DND-41 (cell line): ENCODE data around the gene FTSJ3.
A peak's percentile ranks its signal among the peaks of the same experiment; 100 is the strongest.

Source experiments
- ATAC-seq: fragments of 200-7000 bp; cut with Tn5 transposase; 3 replicates; pipeline ENCODE4 v1.9.1; 2021; ENCODE audit warnings: low read depth; ENCODE audit not compliant: insufficient read depth
- DNase-seq: peaks from one replicate; pipeline ENCODE4 v3.0.0-alpha.2; 2020
- H2AFZ ChIP-seq: 2 replicates; pipeline ENCODE4 v1.6.0; 2012; ENCODE audit warnings: low read depth, low read length
- H3K27ac ChIP-seq: 2 replicates; pipeline ENCODE4 v1.5.1; 2012; ENCODE audit warnings: low read length, inconsistent platforms
- H3K27me3 ChIP-seq: fragments of 200-600 bp; sonication (generic); 2 replicates; pipeline ENCODE4 v1.6.0; 2012; ENCODE audit warnings: low read length, mild to moderate bottlenecking, inconsistent platforms; ENCODE audit not compliant: insufficient read depth, poor library complexity
- H3K36me3 ChIP-seq: 2 replicates; pipeline ENCODE4 v1.5.1; 2012; ENCODE audit warnings: low read length, inconsistent platforms; ENCODE audit not compliant: insufficient read depth
- H3K4me1 ChIP-seq: 2 replicates; pipeline ENCODE4 v1.5.1; 2012; ENCODE audit warnings: mild to moderate bottlenecking, low read length; ENCODE audit not compliant: insufficient read depth
- H3K4me2 ChIP-seq: 2 replicates; pipeline ENCODE4 v1.6.0; 2012; ENCODE audit warnings: mild to moderate bottlenecking, moderate library complexity, low read length, inconsistent platforms; ENCODE audit not compliant: insufficient read depth
- H3K4me3 ChIP-seq, 2 experiments: fragments of 200-600 bp in 1 of 2; shearing (Covaris generic) in 1 of 2; 2 replicates each; pipeline ENCODE4 v1.5.1; 2012 to 2016; ENCODE audit warnings: inconsistent platforms in 2 of 2, low read length in 2 of 2, mild to moderate bottlenecking in 2 of 2, low read depth in 1 of 2, moderate library complexity in 1 of 2
- H3K79me2 ChIP-seq: 2 replicates; pipeline ENCODE4 v1.6.0; 2012; ENCODE audit warnings: low read length, inconsistent platforms; ENCODE audit not compliant: insufficient read depth
- H3K9ac ChIP-seq: 2 replicates; pipeline ENCODE4 v1.6.0; 2012; ENCODE audit warnings: low read depth, mild to moderate bottlenecking, inconsistent platforms, low read length, moderate library complexity
- H3K9me3 ChIP-seq: 2 replicates; pipeline ENCODE4 v1.5.1; 2012; ENCODE audit warnings: low read length, moderate library complexity, mild to moderate bottlenecking, inconsistent platforms; ENCODE audit not compliant: insufficient read depth, severe bottlenecking
- H4K20me1 ChIP-seq: 2 replicates; pipeline ENCODE4 v1.6.0; 2012; ENCODE audit warnings: low read length; ENCODE audit not compliant: insufficient read depth
- EZH2 ChIP-seq: IDR thresholded peaks from 3 replicates; pipeline ENCODE4 v1.6.1; 2012; ENCODE audit warnings: borderline replicate concordance, low read depth, mild to moderate bottlenecking, moderate library complexity, low read length, inconsistent platforms; ENCODE audit not compliant: severe bottlenecking
- TF ChIP-seq, protein P1 (sequence below): IDR thresholded peaks from 2 replicates; pipeline ENCODE4 v1.5.1; 2012; ENCODE audit warnings: borderline replicate concordance, low read length, moderate library complexity, mild to moderate bottlenecking; ENCODE audit not compliant: poor library complexity, severe bottlenecking; ENCODE audit errors: extremely low read depth

FTSJ3 gene

DNA sequence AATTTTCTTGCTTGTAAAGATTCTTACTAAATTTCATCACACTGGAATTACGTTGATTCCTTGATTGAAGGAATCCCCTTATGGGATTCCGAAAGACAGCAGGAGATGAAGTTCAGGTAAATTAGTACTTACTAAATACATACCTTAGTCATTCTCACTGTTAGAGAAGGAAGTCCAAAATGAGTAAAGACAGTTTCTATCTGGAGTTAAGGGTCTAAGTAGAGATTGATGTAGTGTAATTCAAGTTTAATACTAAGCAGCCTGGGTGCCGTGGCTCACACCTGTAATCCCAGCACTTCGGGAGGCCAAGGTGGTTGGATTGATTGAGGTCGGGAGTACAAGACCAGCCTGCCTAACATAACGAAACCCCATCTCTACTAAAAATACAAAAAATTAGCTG is 43.9 kb downstream of the FTSJ3 start:
- Histone ChIP-seq H2AFZ (no peak overlapping the region), H3K36me3 (peaks cover 78% of the 10 kb centered on the region)

DNA sequence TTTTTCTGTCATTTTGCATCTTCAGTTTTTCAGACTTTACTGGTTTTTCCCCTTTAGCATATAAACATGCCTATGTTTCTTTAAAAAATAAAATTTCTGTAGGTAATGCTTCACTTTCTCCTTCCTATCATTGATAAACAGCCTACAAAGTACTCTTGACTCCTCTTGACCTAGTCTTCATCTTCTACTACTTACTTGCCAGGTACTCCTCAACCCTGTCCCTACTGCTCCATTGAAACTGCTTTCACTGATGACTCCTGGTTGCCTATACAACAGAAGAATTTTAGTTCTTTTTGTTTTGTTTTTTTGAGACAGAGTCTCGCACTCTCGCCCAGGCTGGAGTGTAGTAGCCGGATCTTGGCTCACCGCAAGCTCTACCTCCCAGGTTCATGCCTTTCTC is 46.5 kb downstream of the FTSJ3 start:
- H3K36me3 ChIP-seq = peaks cover 80% of the 10 kb centered on the region
- H4K20me1 ChIP-seq = peaks cover 77% of the 10 kb centered on the region
- no peaks in the 10 kb centered on the region for H3K9me3 ChIP-seq
- TF ChIP-seq, protein P1, sequence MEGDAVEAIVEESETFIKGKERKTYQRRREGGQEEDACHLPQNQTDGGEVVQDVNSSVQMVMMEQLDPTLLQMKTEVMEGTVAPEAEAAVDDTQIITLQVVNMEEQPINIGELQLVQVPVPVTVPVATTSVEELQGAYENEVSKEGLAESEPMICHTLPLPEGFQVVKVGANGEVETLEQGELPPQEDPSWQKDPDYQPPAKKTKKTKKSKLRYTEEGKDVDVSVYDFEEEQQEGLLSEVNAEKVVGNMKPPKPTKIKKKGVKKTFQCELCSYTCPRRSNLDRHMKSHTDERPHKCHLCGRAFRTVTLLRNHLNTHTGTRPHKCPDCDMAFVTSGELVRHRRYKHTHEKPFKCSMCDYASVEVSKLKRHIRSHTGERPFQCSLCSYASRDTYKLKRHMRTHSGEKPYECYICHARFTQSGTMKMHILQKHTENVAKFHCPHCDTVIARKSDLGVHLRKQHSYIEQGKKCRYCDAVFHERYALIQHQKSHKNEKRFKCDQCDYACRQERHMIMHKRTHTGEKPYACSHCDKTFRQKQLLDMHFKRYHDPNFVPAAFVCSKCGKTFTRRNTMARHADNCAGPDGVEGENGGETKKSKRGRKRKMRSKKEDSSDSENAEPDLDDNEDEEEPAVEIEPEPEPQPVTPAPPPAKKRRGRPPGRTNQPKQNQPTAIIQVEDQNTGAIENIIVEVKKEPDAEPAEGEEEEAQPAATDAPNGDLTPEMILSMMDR = no peak
- no peak for TF ChIP-seq EZH2
- H3K4me3 ChIP-seq = no peak overlapping the region
- DNase-seq (no peak), ATAC-seq (no peak)
- peaks cover 23% of the 10 kb centered on the region for H3K4me1 ChIP-seq
- no peak overlapping the region for H3K27ac ChIP-seq
- no peak overlapping the region for H3K4me2 ChIP-seq
- no peak overlapping the region for H3K9ac ChIP-seq
- no peaks in the 10 kb centered on the region for H3K27me3 ChIP-seq
- no peak overlapping the region for H2AFZ ChIP-seq
- peaks cover 98% of the 10 kb centered on the region for H3K79me2 ChIP-seq

More for the DNA sequence above, 43.9 kb downstream of the FTSJ3 start:
- H3K27me3 ChIP-seq = no peaks in the 10 kb centered on the region
- no peak overlapping the region for H3K4me2 ChIP-seq
- H3K4me1 ChIP-seq = peaks cover under 1% of the 10 kb centered on the region; the same call in 1 of the 2 replicates
- H3K79me2 ChIP-seq = peaks cover 94% of the 10 kb centered on the region
- no peak overlapping the region for H3K4me3 ChIP-seq
- DNase-seq = no peak
- peaks cover 60% of the 10 kb centered on the region for H4K20me1 ChIP-seq
- H3K9me3 ChIP-seq = no peaks in the 10 kb centered on the region
- ATAC-seq = no peak
- TF ChIP-seq, protein P1 = no peak
- TF ChIP-seq EZH2 = no peak
- no peak overlapping the region for H3K9ac ChIP-seq
- no peak overlapping the region for H3K27ac ChIP-seq

DNA sequence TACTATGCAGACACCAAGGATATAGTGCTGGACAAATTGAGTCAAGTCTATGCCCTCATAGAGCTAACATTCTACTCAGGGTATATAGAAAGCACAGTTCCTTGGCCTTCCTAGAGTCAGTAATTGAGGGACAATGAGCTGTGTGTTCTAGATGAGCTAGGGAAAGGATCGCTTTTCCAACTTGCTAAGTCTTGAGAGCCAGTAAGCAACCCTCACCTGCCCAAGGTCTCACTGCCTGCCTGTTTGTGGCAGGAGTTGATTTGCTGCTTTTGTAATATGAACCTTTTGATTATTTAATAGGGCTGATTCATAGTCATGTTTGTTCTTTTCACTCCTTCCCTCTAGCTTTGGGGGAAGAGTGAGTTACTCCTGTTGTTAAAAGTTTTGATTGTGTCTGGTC is 47.0 kb downstream of the FTSJ3 start:
- Histone ChIP-seq H2AFZ (no peak overlapping the region), H4K20me1 (peaks cover 79% of the 10 kb centered on the region), H3K4me3 (no peak overlapping the region), H3K4me1 (peaks cover 27% of the 10 kb centered on the region), H3K27me3 (no peaks in the 10 kb centered on the region), H3K9ac (no peak overlapping the region), H3K4me2 (no peak overlapping the region; the same call in 1 of the 2 replicates), H3K79me2 (peaks cover 98% of the 10 kb centered on the region), H3K9me3 (no peaks in the 10 kb centered on the region), H3K27ac (no peak overlapping the region), H3K36me3 (peaks cover 80% of the 10 kb centered on the region)
- ATAC-seq (no peak), DNase-seq (no peak)
- TF ChIP-seq, protein P1 = no peak
- TF ChIP-seq EZH2 = no peak

DNA sequence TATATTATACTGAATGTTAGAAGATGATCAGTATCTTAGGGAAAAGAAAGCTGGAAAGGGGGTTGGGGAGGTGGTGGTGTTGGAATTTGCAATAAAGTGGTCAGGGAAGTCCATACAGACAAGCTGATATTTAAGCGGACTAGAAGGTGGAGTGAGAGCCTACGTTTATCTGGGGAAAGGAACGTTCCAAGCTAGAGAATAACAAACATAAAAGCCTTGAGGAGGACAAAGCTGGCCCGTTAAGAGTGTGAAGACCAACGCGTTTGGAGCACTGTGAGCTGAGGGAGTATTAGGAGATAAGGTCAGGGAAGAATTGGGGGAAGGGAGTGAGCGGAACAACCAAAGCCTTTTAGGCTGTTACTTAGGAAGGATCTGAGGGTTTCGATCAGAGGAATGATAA is 52.0 kb downstream of the FTSJ3 start:
- H3K9ac ChIP-seq = peak overlapping the region; percentile 82

More for the DNA sequence above, 52.0 kb downstream of the FTSJ3 start:
- TF ChIP-seq, protein P1 = no peak
- TF ChIP-seq EZH2 = no peak
- no peak overlapping the region for H2AFZ ChIP-seq
- H3K4me1 ChIP-seq = peaks cover 51% of the 10 kb centered on the region
- no peaks in the 10 kb centered on the region for H3K9me3 ChIP-seq
- H3K27me3 ChIP-seq = no peaks in the 10 kb centered on the region
- peaks cover 93% of the 10 kb centered on the region for H3K79me2 ChIP-seq
- H4K20me1 ChIP-seq = peaks cover 66% of the 10 kb centered on the region
- peak overlapping the region; percentile 82 to 97 for H3K4me3 ChIP-seq
- DNase-seq (no peak), ATAC-seq (no peak)
- peak overlapping the region; percentile 92 for H3K4me2 ChIP-seq
- peaks cover 57% of the 10 kb centered on the region for H3K36me3 ChIP-seq
- H3K27ac ChIP-seq = peak overlapping the region; percentile 98
